ENCODE results near the gene WAC. TPM values are rescaled to one million over a fixed set of nuclear protein-coding genes. Genes with fewer than 3 reads are reported as not detected.

WAC gene
- total RNA-seq, 1 donor = 92.8 TPM

- no peak overlapping the region for H3K4me3 ChIP-seq (ENCODE audit: low read depth, low read length)
- peak; percentile 79 for DNase-seq (ENCODE audit: low read depth)
- TF ChIP-seq, protein P1, sequence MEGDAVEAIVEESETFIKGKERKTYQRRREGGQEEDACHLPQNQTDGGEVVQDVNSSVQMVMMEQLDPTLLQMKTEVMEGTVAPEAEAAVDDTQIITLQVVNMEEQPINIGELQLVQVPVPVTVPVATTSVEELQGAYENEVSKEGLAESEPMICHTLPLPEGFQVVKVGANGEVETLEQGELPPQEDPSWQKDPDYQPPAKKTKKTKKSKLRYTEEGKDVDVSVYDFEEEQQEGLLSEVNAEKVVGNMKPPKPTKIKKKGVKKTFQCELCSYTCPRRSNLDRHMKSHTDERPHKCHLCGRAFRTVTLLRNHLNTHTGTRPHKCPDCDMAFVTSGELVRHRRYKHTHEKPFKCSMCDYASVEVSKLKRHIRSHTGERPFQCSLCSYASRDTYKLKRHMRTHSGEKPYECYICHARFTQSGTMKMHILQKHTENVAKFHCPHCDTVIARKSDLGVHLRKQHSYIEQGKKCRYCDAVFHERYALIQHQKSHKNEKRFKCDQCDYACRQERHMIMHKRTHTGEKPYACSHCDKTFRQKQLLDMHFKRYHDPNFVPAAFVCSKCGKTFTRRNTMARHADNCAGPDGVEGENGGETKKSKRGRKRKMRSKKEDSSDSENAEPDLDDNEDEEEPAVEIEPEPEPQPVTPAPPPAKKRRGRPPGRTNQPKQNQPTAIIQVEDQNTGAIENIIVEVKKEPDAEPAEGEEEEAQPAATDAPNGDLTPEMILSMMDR (IDR thresholded peaks at IDR 0.05; ENCODE audit: insufficient read depth, low read depth, low read length) = no peak
These were observed 128.1 kb downstream of the WAC start for GRCh38 chr10:28661035-28661434.

GRCh38 chr10:28663576-28664368 lies 130.9 kb downstream of the WAC start:
- DNase-seq (ENCODE audit: low read depth) = peak; percentile 91
- TF ChIP-seq, protein P1 (IDR thresholded peaks at IDR 0.05; ENCODE audit: insufficient read depth, low read depth, low read length) = peak; percentile 100
- H3K4me3 ChIP-seq (ENCODE audit: low read depth, low read length) = no peak overlapping the region

- H3K4me3 ChIP-seq (ENCODE audit: low read depth, low read length) = no peak overlapping the region
- TF ChIP-seq, protein P1 (IDR thresholded peaks at IDR 0.05; ENCODE audit: insufficient read depth, low read depth, low read length) = no peak
- peak; percentile 85 for DNase-seq (ENCODE audit: low read depth)
These were observed 131.4 kb downstream of the WAC start for GRCh38 chr10:28664369-28664740.

DNA sequence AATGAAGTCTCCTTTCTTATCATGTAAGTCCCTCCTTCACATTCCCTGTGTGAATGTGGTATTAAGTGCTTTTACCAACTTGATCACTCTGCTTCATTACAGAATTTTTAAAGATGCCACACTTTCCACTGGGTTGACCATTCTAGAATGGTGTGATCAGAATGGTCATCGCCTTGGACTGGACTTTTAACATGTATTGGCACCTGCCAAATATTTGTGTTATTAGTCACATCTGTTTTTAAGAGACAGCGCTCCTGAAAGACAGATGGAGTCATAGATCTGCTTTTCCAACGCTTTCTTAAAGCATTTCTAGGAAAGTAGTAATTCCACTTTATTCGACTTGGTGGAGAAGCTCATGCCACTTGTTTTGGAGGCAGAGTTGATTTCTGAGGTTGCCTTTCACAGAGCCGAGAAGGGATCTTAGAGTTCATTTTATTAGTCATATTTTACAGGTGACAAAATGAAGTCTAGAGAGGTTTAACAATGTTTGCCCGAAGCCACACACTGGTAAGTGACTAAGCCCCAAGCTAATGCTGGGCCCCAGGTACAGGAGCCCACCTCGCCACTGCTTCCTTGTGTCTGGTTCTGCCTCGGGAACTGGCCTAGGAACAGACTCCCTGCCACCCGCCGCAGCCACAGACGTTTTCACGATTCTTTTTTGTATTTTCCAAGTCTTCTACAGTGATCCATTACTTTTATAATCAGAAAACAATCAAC lies 134.0 kb downstream of the WAC start:
- TF ChIP-seq, protein P1 (IDR thresholded peaks at IDR 0.05; ENCODE audit: insufficient read depth, low read depth, low read length) = no peak
- no peak overlapping the region for H3K4me3 ChIP-seq (ENCODE audit: low read depth, low read length)
- DNase-seq (ENCODE audit: low read depth) = no peak

GRCh38 chr10:28668363-28669226 lies 135.7 kb downstream of the WAC start:
- TF ChIP-seq, protein P1 (IDR thresholded peaks at IDR 0.05; ENCODE audit: insufficient read depth, low read depth, low read length) = no peak
- DNase-seq (ENCODE audit: low read depth) = peak; percentile 67
- peak overlapping the region; percentile 59 for H3K4me3 ChIP-seq (ENCODE audit: low read depth, low read length)

Measured in fibroblast of villous mesenchyme (primary cell).